Spleen (tissue), 7 donors: Measurements from ENCODE around the gene VGF.

ENCODE experiments used
- POLR2A ChIP-seq, 3 donors: fragments of 450-650 bp; IDR thresholded peaks; one replicate each; pipeline ENCODE4 v1.5.1; 2017; ENCODE audit warnings: antibody characterized with exemption in 3 of 3, mild to moderate bottlenecking in 1 of 3
- TF ChIP-seq, protein P1 (sequence below), 11 experiments: fragments of 200-600 bp in 7 of 11; fragments of 450-650 bp in 4 of 11; sonication (generic) in 4 of 11; IDR thresholded peaks in 8 of 11; conservative IDR thresholded peaks in 3 of 11; 1 replicate in 7 of 11; 2 replicates in 4 of 11; pipeline versions ENCODE4 v1.4.0 to v1.8.0; 2016 to 2021; ENCODE audit warnings: antibody characterized with exemption in 11 of 11, inconsistent platforms in 4 of 11, mild to moderate bottlenecking in 1 of 11
- donor health status: DM: no; HTN: no; CAD: no; lungs with moderate emphysema.
- donor health status: DM: no; HTN: no; CAD: no.
- donor health status: DM: no; HTN: no; CAD: no.

GRCh38 chr7:101166909-101167644 is 1.7 kb upstream of the VGF start:
- TF ChIP-seq, protein P1, sequence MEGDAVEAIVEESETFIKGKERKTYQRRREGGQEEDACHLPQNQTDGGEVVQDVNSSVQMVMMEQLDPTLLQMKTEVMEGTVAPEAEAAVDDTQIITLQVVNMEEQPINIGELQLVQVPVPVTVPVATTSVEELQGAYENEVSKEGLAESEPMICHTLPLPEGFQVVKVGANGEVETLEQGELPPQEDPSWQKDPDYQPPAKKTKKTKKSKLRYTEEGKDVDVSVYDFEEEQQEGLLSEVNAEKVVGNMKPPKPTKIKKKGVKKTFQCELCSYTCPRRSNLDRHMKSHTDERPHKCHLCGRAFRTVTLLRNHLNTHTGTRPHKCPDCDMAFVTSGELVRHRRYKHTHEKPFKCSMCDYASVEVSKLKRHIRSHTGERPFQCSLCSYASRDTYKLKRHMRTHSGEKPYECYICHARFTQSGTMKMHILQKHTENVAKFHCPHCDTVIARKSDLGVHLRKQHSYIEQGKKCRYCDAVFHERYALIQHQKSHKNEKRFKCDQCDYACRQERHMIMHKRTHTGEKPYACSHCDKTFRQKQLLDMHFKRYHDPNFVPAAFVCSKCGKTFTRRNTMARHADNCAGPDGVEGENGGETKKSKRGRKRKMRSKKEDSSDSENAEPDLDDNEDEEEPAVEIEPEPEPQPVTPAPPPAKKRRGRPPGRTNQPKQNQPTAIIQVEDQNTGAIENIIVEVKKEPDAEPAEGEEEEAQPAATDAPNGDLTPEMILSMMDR (IDR thresholded peaks at IDR 0.05 in 8 of 11, conservative IDR thresholded peaks at IDR 0.05 in 3 of 11): no peak
- no peak for TF ChIP-seq POLR2A (IDR thresholded peaks at IDR 0.05)
